HEK293T (cell line): ENCODE data around the gene HAPLN2.

Source experiments
- ARNT ChIP-seq: fragments of 450-650 bp; IDR thresholded peaks from 2 replicates; pipeline ENCODE4 v1.6.1; 2017; ENCODE audit warnings: mild to moderate bottlenecking
- FOXM1 ChIP-seq: fragments of 450-650 bp; IDR thresholded peaks from 2 replicates; pipeline ENCODE4 v1.6.1; 2017; ENCODE audit warnings: mild to moderate bottlenecking, borderline replicate concordance

GRCh38 chr1:156602557-156602993 lies 16.6 kb upstream of the HAPLN2 start:
- TF ChIP-seq FOXM1 (no peak), ARNT (no peak)
